MCF 10A (cell line): Measurements from ENCODE around the gene ABCB7. TPM values are rescaled to one million over a fixed set of nuclear protein-coding genes. Genes with fewer than 3 reads are reported as not detected.

Source experiments
- BruUV-seq: library from RNA; stranded (reverse); fragments of 400-500 nt; replicated peaks from 2 replicates; lab custom pipeline; 2021; lab: Mats Ljungman, UMichigan
- CTCF ChIA-PET: fragments of 300-600 bp; sonication (Branson Sonifier 250); formaldehyde crosslinking; extraction: SDS; loops from one replicate; lab custom pipeline; 2021; ENCODE audit warnings: antibody characterized with exemption, inconsistent platforms; lab: Yijun Ruan, JAX
- POLR2A ChIA-PET: fragments of 300-600, 350-650 bp; sonication (Branson Sonifier 250); formaldehyde crosslinking; extraction: SDS; loops from one replicate; lab custom pipeline; 2020; ENCODE audit warnings: antibody characterized with exemption, inconsistent platforms; lab: Yijun Ruan, JAX
- DNase-seq: peaks from one replicate; pipeline ENCODE4 v3.0.0-alpha.2; 2018; ENCODE audit not compliant: unreplicated experiment
- H3K27ac Mint-ChIP-seq: one replicate; pipeline ENCODE4 v1.8.0; 2022; ENCODE audit warnings: mild to moderate bottlenecking, low read depth, mixed read lengths; ENCODE audit not compliant: unreplicated experiment
- H3K27me3 Mint-ChIP-seq: one replicate; pipeline ENCODE4 v1.8.0; 2022; ENCODE audit warnings: mixed read lengths; ENCODE audit not compliant: insufficient read depth, unreplicated experiment
- H3K36me3 Mint-ChIP-seq: one replicate; pipeline ENCODE4 v1.8.0; 2022; ENCODE audit warnings: mild to moderate bottlenecking, moderate library complexity, mixed read lengths; ENCODE audit not compliant: insufficient read depth, unreplicated experiment
- H3K4me1 Mint-ChIP-seq: one replicate; pipeline ENCODE4 v1.8.0; 2022; ENCODE audit warnings: mixed read lengths; ENCODE audit not compliant: insufficient read depth, unreplicated experiment
- H3K4me3 Mint-ChIP-seq: one replicate; pipeline ENCODE4 v1.8.0; 2022; ENCODE audit warnings: mild to moderate bottlenecking, moderate library complexity, mixed read lengths; ENCODE audit not compliant: unreplicated experiment
- H3K9me3 Mint-ChIP-seq: one replicate; pipeline ENCODE4 v1.8.0; 2022; ENCODE audit warnings: mixed read lengths; ENCODE audit not compliant: unreplicated experiment
- CTCF ChIP-seq: fragments of 200-600 bp; IDR thresholded peaks from one replicate; pipeline ENCODE4 v1.8.0; 2022; ENCODE audit warnings: antibody characterized with exemption, mild to moderate bottlenecking; ENCODE audit not compliant: unreplicated experiment
- intact Hi-C: fragments of 100-400 bp; cut with micrococcal nuclease; formaldehyde crosslinking; loops from 2 replicates; pipeline ENCODE4 v1.14.1; 2022
- total RNA-seq: library from RNA; stranded (reverse); gene quantifications from 2 replicates; pipeline ENCODE4 v1.2.3, GENCODE V29; 2022

The ABCB7 gene
- total RNA-seq, 1 experiment from 2014 or later: 24.7 TPM

- peaks cover 33% of the 10 kb centered on the region for H3K27me3 Mint-ChIP-seq
- no peak for TF ChIP-seq CTCF
- POLR2A ChIA-PET: no interaction called here
- H3K36me3 Mint-ChIP-seq: no peaks in the 10 kb centered on the region
- no peaks in the 10 kb centered on the region for H3K9me3 Mint-ChIP-seq
- BruUV-seq: no TSS peak
- no peak for DNase-seq
- intact Hi-C loops: no loop called here
- no peak overlapping the region for H3K4me3 Mint-ChIP-seq
- H3K27ac Mint-ChIP-seq: no peak overlapping the region
- CTCF ChIA-PET: interaction anchor here (1.1 kb wide), 1 partner anchor 33 kb away, joined by 3 read pairs; no protein-coding TSS in a partner anchor
- H3K4me1 Mint-ChIP-seq: no peaks in the 10 kb centered on the region
Measured at GRCh38 chrX:75118296-75118695, 37.8 kb downstream of the ABCB7 start.

GRCh38 chrX:75115707-75116413 is 40.2 kb downstream of the ABCB7 start:
- ChIA-PET CTCF (no interaction called here), POLR2A (no interaction called here)
- Mint-ChIP-seq H3K4me3 (no peak overlapping the region), H3K4me1 (no peaks in the 10 kb centered on the region), H3K27ac (no peak overlapping the region), H3K27me3 (peaks cover 33% of the 10 kb centered on the region), H3K9me3 (no peaks in the 10 kb centered on the region), H3K36me3 (no peaks in the 10 kb centered on the region)
- no peak for TF ChIP-seq CTCF
- no TSS peak for BruUV-seq
- DNase-seq: no peak
- intact Hi-C loops: no loop called here

- intact Hi-C loops: no loop called here
- DNase-seq: no peak
- Mint-ChIP-seq H3K9me3 (no peaks in the 10 kb centered on the region), H3K36me3 (no peaks in the 10 kb centered on the region), H3K4me1 (no peaks in the 10 kb centered on the region), H3K27ac (no peak overlapping the region), H3K27me3 (peaks cover 37% of the 10 kb centered on the region), H3K4me3 (no peak overlapping the region)
- CTCF ChIA-PET: no interaction called here
- POLR2A ChIA-PET: interaction anchor here (0.6 kb wide), 1 partner anchor 30 kb away, joined by 3 read pairs; no protein-coding TSS in a partner anchor
- no peak for TF ChIP-seq CTCF
- BruUV-seq: no TSS peak
Measured at GRCh38 chrX:75114638-75115037, 41.4 kb downstream of the ABCB7 start.

GRCh38 chrX:75113664-75114063 is 42.4 kb downstream of the ABCB7 start:
- POLR2A ChIA-PET: interaction anchor here (0.6 kb wide), 1 partner anchor 1683 kb away, joined by 3 read pairs; no protein-coding TSS in a partner anchor
- intact Hi-C loops: no loop called here
- no TSS peak for BruUV-seq
- Mint-ChIP-seq H3K9me3 (no peaks in the 10 kb centered on the region), H3K36me3 (no peaks in the 10 kb centered on the region), H3K4me3 (no peak overlapping the region), H3K27me3 (peaks cover 42% of the 10 kb centered on the region), H3K4me1 (no peaks in the 10 kb centered on the region), H3K27ac (no peak overlapping the region)
- DNase-seq: no peak
- CTCF ChIA-PET: no interaction called here
- no peak for TF ChIP-seq CTCF
